IMR-90 (cell line): ENCODE data around the gene ELL2. TPM values are rescaled to one million over a fixed set of nuclear protein-coding genes. Genes with fewer than 3 reads are reported as not detected.

Source experiments
- ATAC-seq: fragments of 200-7000 bp; cut with Tn5 transposase; 2 replicates; pipeline ENCODE4 v1.9.1; 2020; ENCODE audit warnings: low read depth, mild to moderate bottlenecking, moderate library complexity
- BruUV-seq: library from RNA; stranded (reverse); fragments of 400-500 nt; replicated peaks from 2 replicates; lab custom pipeline; 2021; lab: Mats Ljungman, UMichigan
- CTCF ChIA-PET: fragments of 300-600 bp; formaldehyde crosslinking; extraction: SDS; loops from one replicate; lab custom pipeline; 2021; ENCODE audit warnings: antibody characterized with exemption; lab: Yijun Ruan, JAX
- POLR2A ChIA-PET: fragments of 300-600 bp; sonication (Branson Sonifier 250); formaldehyde crosslinking; loops from one replicate; lab custom pipeline; 2022; ENCODE audit warnings: antibody characterized with exemption; ENCODE audit not compliant: unreplicated experiment; lab: Charles Lee
- DNase-seq: peaks from one replicate; pipeline ENCODE4 v3.0.0; 2013
- H2AFZ ChIP-seq: replicated peaks from 2 replicates; pipeline ENCODE3; 2013; ENCODE audit warnings: low read length, mild to moderate bottlenecking; ENCODE audit not compliant: poor library complexity
- H2AK5ac ChIP-seq: 2 replicates; pipeline ENCODE4 v1.6.1; 2013; ENCODE audit warnings: low read depth, low read length, inconsistent platforms
- H2AK9ac ChIP-seq: replicated peaks from 2 replicates; pipeline ENCODE3; 2013; ENCODE audit warnings: mild to moderate bottlenecking, low read depth, low read length, moderate library complexity; ENCODE audit not compliant: poor library complexity
- H2BK120ac ChIP-seq: 2 replicates; pipeline ENCODE4 v1.6.1; 2013; ENCODE audit warnings: low read depth, low read length, inconsistent platforms
- H2BK15ac ChIP-seq: 3 replicates; pipeline ENCODE4 v1.6.1; 2013; ENCODE audit warnings: low read depth, low read length, inconsistent platforms
- H2BK20ac ChIP-seq: 2 replicates; pipeline ENCODE4 v1.6.1; 2013; ENCODE audit warnings: low read depth, mild to moderate bottlenecking, inconsistent platforms, low read length, moderate library complexity
- H2BK5ac ChIP-seq: 2 replicates; pipeline ENCODE4 v1.6.1; 2013; ENCODE audit warnings: mild to moderate bottlenecking, low read depth, low read length, inconsistent platforms; ENCODE audit not compliant: poor library complexity, severe bottlenecking
- H3K14ac ChIP-seq: replicated peaks from 2 replicates; pipeline ENCODE4 v1.6.1; 2013; ENCODE audit warnings: low read depth, low read length, inconsistent platforms
- H3K18ac ChIP-seq: 2 replicates; pipeline ENCODE4 v1.6.1; 2013; ENCODE audit warnings: low read depth, low read length, control low read depth
- H3K23ac ChIP-seq: 2 replicates; pipeline ENCODE4 v1.6.1; 2013; ENCODE audit warnings: low read depth, low read length, inconsistent platforms
- H3K27ac ChIP-seq: 2 replicates; pipeline ENCODE4 v1.5.1; 2013; ENCODE audit warnings: mild to moderate bottlenecking, control low read depth, low read length; ENCODE audit not compliant: insufficient read depth
- H3K27me3 ChIP-seq: 2 replicates; pipeline ENCODE4 v1.6.1; 2013; ENCODE audit warnings: low read length; ENCODE audit not compliant: control insufficient read depth, insufficient read depth
- H3K36me3 ChIP-seq: 2 replicates; pipeline ENCODE4 v1.6.1; 2013; ENCODE audit warnings: low read length, mixed read lengths; ENCODE audit not compliant: control insufficient read depth, insufficient read depth
- H3K4ac ChIP-seq: 2 replicates; pipeline ENCODE4 v1.6.1; 2013; ENCODE audit warnings: low read depth, low read length, inconsistent platforms
- H3K4me1 ChIP-seq: 2 replicates; pipeline ENCODE4 v1.6.1; 2013; ENCODE audit warnings: low read length, mixed read lengths; ENCODE audit not compliant: control insufficient read depth, insufficient read depth
- H3K4me2 ChIP-seq: 2 replicates; pipeline ENCODE4 v1.6.1; 2013; ENCODE audit warnings: low read depth, mild to moderate bottlenecking, control low read depth, low read length, moderate library complexity
- H3K4me3 ChIP-seq: 2 replicates; pipeline ENCODE4 v1.5.1; 2013; ENCODE audit warnings: low read depth, mild to moderate bottlenecking, control low read depth, low read length, moderate library complexity; ENCODE audit not compliant: insufficient read depth
- H3K56ac ChIP-seq: 2 replicates; pipeline ENCODE4 v1.6.1; 2013; ENCODE audit warnings: low read length, inconsistent platforms; ENCODE audit not compliant: insufficient read depth; ENCODE audit errors: extremely low read depth
- H3K79me1 ChIP-seq, 2 experiments: 2 replicates each; pipeline ENCODE4 v1.6.1; 2013; ENCODE audit warnings: low read length in 2 of 2, inconsistent platforms in 1 of 2, low read depth in 1 of 2
- H3K9ac ChIP-seq: 2 replicates; pipeline ENCODE4 v1.6.1; 2013; ENCODE audit warnings: low read depth, low read length, control low read depth
- H3K9me1 ChIP-seq: 2 replicates; pipeline ENCODE4 v1.6.1; 2013; ENCODE audit warnings: low read length, inconsistent platforms; ENCODE audit not compliant: insufficient read depth
- H3K9me3 ChIP-seq: 2 replicates; pipeline ENCODE4 v1.6.1; 2013; ENCODE audit warnings: low read length; ENCODE audit not compliant: control insufficient read depth, insufficient read depth
- H4K20me1 ChIP-seq: 2 replicates; pipeline ENCODE4 v1.6.1; 2013; ENCODE audit warnings: low read length, inconsistent platforms; ENCODE audit not compliant: insufficient read depth
- H4K5ac ChIP-seq: 2 replicates; pipeline ENCODE4 v1.6.1; 2013; ENCODE audit warnings: mild to moderate bottlenecking, low read depth, low read length, control low read depth
- H4K8ac ChIP-seq, 2 experiments: 2 replicates each; pipeline ENCODE4 v1.6.1; 2013; ENCODE audit warnings: low read depth in 2 of 2, low read length in 2 of 2, control low read depth in 1 of 2, inconsistent platforms in 1 of 2
- H4K91ac ChIP-seq: 2 replicates; pipeline ENCODE4 v1.6.1; 2013; ENCODE audit warnings: low read depth, low read length, inconsistent platforms; ENCODE audit not compliant: insufficient read depth
- BHLHE40 ChIP-seq: fragments of 150-350 bp; IDR thresholded peaks from 2 replicates; pipeline ENCODE4 v1.6.1; 2016; ENCODE audit warnings: mild to moderate bottlenecking, low read depth, low read length
- CEBPB ChIP-seq: IDR thresholded peaks from 2 replicates; pipeline ENCODE4 v1.6.1; 2012; ENCODE audit warnings: low read depth, low read length, improper control_type of control experiment
- CHD1 ChIP-seq: IDR thresholded peaks from 2 replicates; pipeline ENCODE4 v1.6.1; 2012; ENCODE audit warnings: low read depth, low read length, improper control_type of control experiment
- CTCF ChIP-seq: conservative IDR thresholded peaks from 2 replicates; pipeline ENCODE4 v1.5.1; 2012; ENCODE audit warnings: mild to moderate bottlenecking, low read depth, low read length, improper control_type of control experiment
- ELK1 ChIP-seq: fragments of 150-350 bp; IDR thresholded peaks from 2 replicates; pipeline ENCODE4 v1.6.1; 2016; ENCODE audit warnings: low read depth, mild to moderate bottlenecking, low read length, moderate library complexity, borderline replicate concordance
- FOS ChIP-seq: fragments of 150-350 bp; IDR thresholded peaks from 2 replicates; pipeline ENCODE4 v1.6.1; 2016; ENCODE audit warnings: low read depth, low read length
- MAFK ChIP-seq: IDR thresholded peaks from 2 replicates; pipeline ENCODE4 v1.6.1; 2012; ENCODE audit warnings: low read depth, low read length, improper control_type of control experiment
- MAZ ChIP-seq: IDR thresholded peaks from 2 replicates; pipeline ENCODE4 v1.6.1; 2012; ENCODE audit warnings: low read depth, mild to moderate bottlenecking, low read length, improper control_type of control experiment, moderate library complexity, borderline replicate concordance
- MXI1 ChIP-seq: IDR thresholded peaks from 2 replicates; pipeline ENCODE4 v1.6.1; 2012; ENCODE audit warnings: low read depth, mild to moderate bottlenecking, low read length, moderate library complexity, borderline replicate concordance
- NFE2L2 ChIP-seq: fragments of 150-350 bp; IDR thresholded peaks from 2 replicates; pipeline ENCODE4 v1.6.1; 2016; ENCODE audit warnings: low read depth, mild to moderate bottlenecking, low read length
- POLR2A ChIP-seq: IDR thresholded peaks from 2 replicates; pipeline ENCODE4 v1.6.1; 2012; ENCODE audit warnings: mild to moderate bottlenecking, low read depth, low read length
- RAD21 ChIP-seq: IDR thresholded peaks from 2 replicates; pipeline ENCODE4 v1.6.1; 2012; ENCODE audit warnings: low read length, improper control_type of control experiment
- RCOR1 ChIP-seq: IDR thresholded peaks from 2 replicates; pipeline ENCODE4 v1.6.1; 2012; ENCODE audit warnings: mild to moderate bottlenecking, low read length, improper control_type of control experiment; ENCODE audit not compliant: insufficient replicate concordance
- RFX5 ChIP-seq: IDR thresholded peaks from 2 replicates; pipeline ENCODE4 v1.8.0; 2012; ENCODE audit warnings: low read depth, mild to moderate bottlenecking, low read length, moderate library complexity
- SMC3 ChIP-seq: fragments of 150-350 bp; IDR thresholded peaks from 2 replicates; pipeline ENCODE4 v1.6.1; 2016; ENCODE audit warnings: low read depth, mild to moderate bottlenecking, antibody characterized with exemption, low read length, moderate library complexity
- USF2 ChIP-seq: fragments of 150-350 bp; IDR thresholded peaks from 2 replicates; pipeline ENCODE4 v1.6.1; 2017; ENCODE audit warnings: mild to moderate bottlenecking, antibody characterized with exemption, low read length, low read depth
- dilution Hi-C: fragments of 300-500 bp; cut with HindIII; formaldehyde crosslinking; loops from one replicate; pipeline ENCODE4 v1.14.3; 2018; ENCODE audit warnings: low sequenced_read_pairs; ENCODE audit not compliant: unreplicated experiment
- in situ Hi-C: fragments of 300-500 bp; cut with MboI; formaldehyde crosslinking; loops from 3 replicates; pipeline ENCODE4 v1.14.3; 2019; ENCODE audit warnings: low sequenced_read_pairs, inconsistent platforms, mixed read lengths
- intact Hi-C: fragments of 100-400 bp; cut with micrococcal nuclease; formaldehyde crosslinking; loops from 2 replicates; pipeline ENCODE4 v1.10.0; 2022
- polyA plus RNA-seq, 3 experiments: library from polyadenylated mRNA; depleted of rRNA; stranded (reverse); fragments of >200 nt; gene quantifications; 2 replicates each; pipeline ENCODE4 v1.2.3, GENCODE V29; 2012; ENCODE audit warnings: low replicate concordance in 1 of 3
- total RNA-seq: library from RNA; depleted of rRNA; stranded (reverse); fragments of >200 nt; gene quantifications from 2 replicates; pipeline ENCODE4 v1.2.3, GENCODE V29; 2012

Gene ELL2
- total and polyA plus RNA-seq, 2 of the 4 experiments (the other 2 are of a cell fraction) = 61.4 to 92.5 TPM

GRCh38 chr5:95983080-95983479, 21.4 kb upstream of the ELL2 start:
- Histone ChIP-seq H3K4me1 (peaks cover 11% of the 10 kb centered on the region), H3K9me1 (no peaks in the 10 kb centered on the region), H3K56ac (no peak overlapping the region), H3K23ac (no peak overlapping the region), H2BK15ac (no peak overlapping the region), H3K9me3 (no peaks in the 10 kb centered on the region), H3K36me3 (no peaks in the 10 kb centered on the region), H4K8ac (no peak overlapping the region), H4K5ac (no peak overlapping the region), H3K27me3 (no peaks in the 10 kb centered on the region), H4K20me1 (no peaks in the 10 kb centered on the region), H2BK5ac (no peak overlapping the region), H3K14ac (no peak overlapping the region), H2AK9ac (no peak overlapping the region), H3K9ac (no peak overlapping the region), H3K4me3 (no peak overlapping the region), H2AFZ (no peak overlapping the region), H3K18ac (no peak overlapping the region), H3K27ac (no peak overlapping the region), H2BK20ac (no peak overlapping the region), H3K4ac (no peak overlapping the region), H2AK5ac (no peak overlapping the region), H4K91ac (no peak overlapping the region), H2BK120ac (no peak overlapping the region), H3K79me1 (no peaks in the 10 kb centered on the region), H3K4me2 (no peak overlapping the region)
- no TSS peak for BruUV-seq
- ChIA-PET CTCF (no interaction called here), POLR2A (no interaction called here)
- TF ChIP-seq BHLHE40 = no peak
- no peak for TF ChIP-seq POLR2A
- no peak for TF ChIP-seq RAD21
- TF ChIP-seq MAFK = no peak
- no peak for TF ChIP-seq CEBPB
- no peak for TF ChIP-seq RFX5
- no peak for TF ChIP-seq MXI1
- TF ChIP-seq CHD1 = no peak
- TF ChIP-seq SMC3 = no peak
- no peak for TF ChIP-seq NFE2L2
- no peak for TF ChIP-seq FOS
- TF ChIP-seq RCOR1 = no peak
- TF ChIP-seq CTCF = no peak
- no peak for TF ChIP-seq USF2
- no peak for TF ChIP-seq MAZ
- no peak for TF ChIP-seq ELK1
- dilution Hi-C loops = no loop called here
- intact Hi-C loops = no loop called here
- DNase-seq (no peak), ATAC-seq (no peak)
- in situ Hi-C loops = no loop called here
